Hepatocyte (in vitro differentiated cells): ENCODE data around the gene CDKL4. TPM values are rescaled to one million over a fixed set of nuclear protein-coding genes. Genes with fewer than 3 reads are reported as not detected.
"Not testable (repeated sequence)": the region's sequence is repeated elsewhere in the genome, so short reads cannot be mapped to it uniquely, and the experiment has no call there.

ENCODE experiments used
- DNase-seq: peaks from one replicate; pipeline ENCODE4 v3.0.0-alpha.2; 2016; ENCODE audit warnings: low spot score
- H2AFZ ChIP-seq: fragments of 200-600 bp; sonication (generic); 2 replicates; pipeline ENCODE4 v1.6.0; 2016; ENCODE audit warnings: antibody characterized with exemption, mild to moderate bottlenecking
- H3K27ac ChIP-seq: fragments of 200-600 bp; sonication (generic); 2 replicates; pipeline ENCODE4 v1.5.1; 2016; ENCODE audit warnings: mild to moderate bottlenecking
- H3K27me3 ChIP-seq: fragments of 200-600 bp; sonication (generic); 2 replicates; pipeline ENCODE4 v1.6.1; 2016
- H3K36me3 ChIP-seq: fragments of 200-600 bp; sonication (generic); replicated peaks from 2 replicates; pipeline ENCODE4 v1.5.1; 2016; ENCODE audit warnings: low read depth; ENCODE audit not compliant: insufficient read depth
- H3K4me1 ChIP-seq: fragments of 200-600 bp; sonication (generic); 2 replicates; pipeline ENCODE4 v1.5.1; 2016; ENCODE audit warnings: mild to moderate bottlenecking, moderate library complexity; ENCODE audit not compliant: insufficient read depth
- H3K4me2 ChIP-seq: fragments of 200-600 bp; sonication (generic); 2 replicates; pipeline ENCODE4 v1.6.0; 2016
- H3K4me3 ChIP-seq: fragments of 200-600 bp; sonication (generic); 2 replicates; pipeline ENCODE4 v1.5.1; 2016; ENCODE audit warnings: mild to moderate bottlenecking
- H3K79me2 ChIP-seq: fragments of 200-600 bp; sonication (generic); 2 replicates; pipeline ENCODE4 v1.6.0; 2017; ENCODE audit warnings: mild to moderate bottlenecking
- H3K9me2 ChIP-seq: fragments of 200-600 bp; sonication (generic); replicated peaks from 2 replicates; pipeline ENCODE4 v1.6.0; 2017; ENCODE audit warnings: mild to moderate bottlenecking; ENCODE audit not compliant: insufficient read depth
- H3K9me3 ChIP-seq: fragments of 200-600 bp; sonication (generic); 2 replicates; pipeline ENCODE4 v1.5.1; 2016; ENCODE audit warnings: low read depth, mild to moderate bottlenecking
- H4K20me1 ChIP-seq: fragments of 200-600 bp; sonication (generic); 2 replicates; pipeline ENCODE4 v1.6.0; 2016; ENCODE audit warnings: mild to moderate bottlenecking; ENCODE audit not compliant: insufficient read depth, poor library complexity, severe bottlenecking
- CTCF ChIP-seq: fragments of 200-600 bp; sonication (generic); IDR thresholded peaks from 2 replicates; pipeline ENCODE4 v1.5.1; 2016; ENCODE audit warnings: antibody characterized with exemption, mild to moderate bottlenecking; ENCODE audit not compliant: poor library complexity
- EZH2 ChIP-seq: fragments of 200-600 bp; sonication (generic); IDR thresholded peaks from 2 replicates; pipeline ENCODE4 v1.6.1; 2016; ENCODE audit warnings: antibody characterized with exemption, mild to moderate bottlenecking, borderline replicate concordance
- EZH2phosphoT487 ChIP-seq: fragments of 200-600 bp; sonication (generic); IDR thresholded peaks from one replicate; pipeline ENCODE4 v1.6.1; 2018; ENCODE audit warnings: antibody characterized with exemption, mild to moderate bottlenecking, low read depth, moderate library complexity; ENCODE audit not compliant: unreplicated experiment, severe bottlenecking
- WGBS: methylation state at CpG from one replicate; pipeline ENCODE4 v1.1.6; 2016; ENCODE audit warnings: low lambda C conversion rate; ENCODE audit errors: missing lambda C conversion rate; 5-methylcytosine and 5-hydroxymethylcytosine counted together
- polyA plus RNA-seq: library from polyadenylated mRNA; unstranded; fragments of >200 nt; fragmentation: Nextera tagmentation; extraction: Ambion mirVana; gene quantifications from 2 replicates; pipeline ENCODE4 v1.2.1, GENCODE V29; 2016
- total RNA-seq: library from RNA; depleted of rRNA; stranded (reverse); fragments of >200 nt; gene quantifications from 2 replicates; pipeline ENCODE4 v1.2.3, GENCODE V29; 2014

CDKL4 gene
- total and polyA plus RNA-seq, 2 experiments from 2014 or later = 0.10 to 0.35 TPM

GRCh38 chr2:39246382-39246980 is 2.7 kb upstream of the CDKL4 start:
- Histone ChIP-seq H3K4me2 (no peak overlapping the region), H4K20me1 (no peaks in the 10 kb centered on the region), H3K9me2 (no peaks in the 10 kb centered on the region), H3K9me3 (peaks cover 1% of the 10 kb centered on the region), H3K4me1 (no peaks in the 10 kb centered on the region), H3K36me3 (no peaks in the 10 kb centered on the region), H3K4me3 (no peak overlapping the region), H3K27ac (no peak overlapping the region), H3K79me2 (no peaks in the 10 kb centered on the region), H2AFZ (no peak overlapping the region), H3K27me3 (no peaks in the 10 kb centered on the region)
- no peak for DNase-seq
- TF ChIP-seq EZH2phosphoT487 = no peak
- no peak for TF ChIP-seq CTCF
- no peak for TF ChIP-seq EZH2
- WGBS = 100% methylated on average over 1 of the region's 1 CpG

- not testable (repeated sequence) for H3K9me3 ChIP-seq, H3K36me3 ChIP-seq, H3K27me3 ChIP-seq, H3K4me2 ChIP-seq, H2AFZ ChIP-seq, H3K79me2 ChIP-seq, H3K27ac ChIP-seq, H3K4me3 ChIP-seq, DNase-seq, H3K4me1 ChIP-seq, H4K20me1 ChIP-seq, H3K9me2 ChIP-seq
- WGBS = 96% methylated on average over 31 of the region's 31 CpGs
Measured at GRCh38 chr2:39244963-39245625, 1.3 kb upstream of the CDKL4 start.

- H3K4me2 ChIP-seq, H3K9me3 ChIP-seq, DNase-seq, H3K4me1 ChIP-seq, H2AFZ ChIP-seq, H4K20me1 ChIP-seq, H3K9me2 ChIP-seq, H3K27ac ChIP-seq, H3K36me3 ChIP-seq, H3K79me2 ChIP-seq, H3K4me3 ChIP-seq, H3K27me3 ChIP-seq: not testable (repeated sequence)
- 98% methylated on average over 38 of the region's 39 CpGs for WGBS
Measured at GRCh38 chr2:39244241-39244862, 582 bp upstream of the CDKL4 start.

GRCh38 chr2:39241588-39241987 is 2.2 kb downstream of the CDKL4 start:
- no peaks in the 10 kb centered on the region for H3K4me1 ChIP-seq
- no peaks in the 10 kb centered on the region for H4K20me1 ChIP-seq
- DNase-seq = no peak
- no peaks in the 10 kb centered on the region for H3K9me3 ChIP-seq
- no peak overlapping the region for H2AFZ ChIP-seq
- WGBS = 55% methylated on average over 4 of the region's 4 CpGs
- H3K4me2 ChIP-seq = no peak overlapping the region
- no peak overlapping the region for H3K4me3 ChIP-seq
- no peaks in the 10 kb centered on the region for H3K27me3 ChIP-seq
- no peak overlapping the region for H3K27ac ChIP-seq
- TF ChIP-seq EZH2 = no peak
- TF ChIP-seq CTCF = no peak
- no peak for TF ChIP-seq EZH2phosphoT487
- no peaks in the 10 kb centered on the region for H3K79me2 ChIP-seq
- H3K36me3 ChIP-seq = no peaks in the 10 kb centered on the region
- H3K9me2 ChIP-seq = no peaks in the 10 kb centered on the region
